ENCODE results near the gene PIAS1.

DNA sequence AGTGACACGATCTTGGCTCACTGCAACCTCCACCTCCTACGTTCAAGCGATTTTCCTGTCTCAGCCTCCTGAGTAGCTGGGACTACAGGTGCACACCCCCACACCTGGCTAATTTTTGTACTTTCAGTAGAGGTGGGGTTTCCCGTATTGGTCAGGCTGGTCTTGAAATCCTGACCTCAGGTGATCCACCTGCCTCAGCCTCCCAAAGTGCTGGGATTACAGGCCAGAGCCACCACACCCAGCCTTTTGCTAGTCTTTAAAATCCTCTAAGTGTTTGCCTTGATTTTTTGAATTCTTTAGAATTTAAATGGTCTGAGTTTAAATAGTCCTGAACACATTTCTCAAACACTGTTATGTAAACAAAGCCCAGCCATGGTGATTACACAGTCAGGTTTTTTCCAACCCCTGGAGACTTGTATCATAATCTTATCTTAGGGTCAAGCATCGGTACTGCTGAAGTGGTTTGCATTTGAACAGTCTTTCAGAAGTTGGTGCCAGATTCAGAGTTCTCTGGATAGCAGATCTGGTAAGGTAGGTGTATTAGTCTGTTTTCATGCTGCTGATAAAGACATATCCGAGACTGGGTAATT lies 28.2 kb upstream of the PIAS1 start:
- TF ChIP-seq, protein P1, sequence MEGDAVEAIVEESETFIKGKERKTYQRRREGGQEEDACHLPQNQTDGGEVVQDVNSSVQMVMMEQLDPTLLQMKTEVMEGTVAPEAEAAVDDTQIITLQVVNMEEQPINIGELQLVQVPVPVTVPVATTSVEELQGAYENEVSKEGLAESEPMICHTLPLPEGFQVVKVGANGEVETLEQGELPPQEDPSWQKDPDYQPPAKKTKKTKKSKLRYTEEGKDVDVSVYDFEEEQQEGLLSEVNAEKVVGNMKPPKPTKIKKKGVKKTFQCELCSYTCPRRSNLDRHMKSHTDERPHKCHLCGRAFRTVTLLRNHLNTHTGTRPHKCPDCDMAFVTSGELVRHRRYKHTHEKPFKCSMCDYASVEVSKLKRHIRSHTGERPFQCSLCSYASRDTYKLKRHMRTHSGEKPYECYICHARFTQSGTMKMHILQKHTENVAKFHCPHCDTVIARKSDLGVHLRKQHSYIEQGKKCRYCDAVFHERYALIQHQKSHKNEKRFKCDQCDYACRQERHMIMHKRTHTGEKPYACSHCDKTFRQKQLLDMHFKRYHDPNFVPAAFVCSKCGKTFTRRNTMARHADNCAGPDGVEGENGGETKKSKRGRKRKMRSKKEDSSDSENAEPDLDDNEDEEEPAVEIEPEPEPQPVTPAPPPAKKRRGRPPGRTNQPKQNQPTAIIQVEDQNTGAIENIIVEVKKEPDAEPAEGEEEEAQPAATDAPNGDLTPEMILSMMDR (IDR thresholded peaks at IDR 0.05) = no peak
- TF ChIP-seq FOSL2 (IDR thresholded peaks at IDR 0.05) (no peak), FOSL2 (CRISPR knock-in tag; IDR thresholded peaks at IDR 0.05) (no peak), CEBPB (IDR thresholded peaks at IDR 0.05) (no peak), POLR2A (IDR thresholded peaks at IDR 0.05; ENCODE audit: low read length) (no peak), MYC (IDR thresholded peaks at IDR 0.05; ENCODE audit: borderline replicate concordance, low read length) (no peak), CHD4 (IDR thresholded peaks at IDR 0.05; ENCODE audit: borderline replicate concordance) (no peak), HDAC2 (IDR thresholded peaks at IDR 0.05) (no peak), RAD21 (conservative IDR thresholded peaks at IDR 0.05 in 1 of 2, IDR thresholded peaks at IDR 0.05 in 1 of 2) (no peak), JUNB (IDR thresholded peaks at IDR 0.05) (no peak), MAZ (IDR thresholded peaks at IDR 0.05; ENCODE audit: borderline replicate concordance, low read depth, low read length) (no peak), BHLHE40 (IDR thresholded peaks at IDR 0.05; ENCODE audit: low read depth, low read length) (no peak)
- TF ChIP-seq, protein P2, sequence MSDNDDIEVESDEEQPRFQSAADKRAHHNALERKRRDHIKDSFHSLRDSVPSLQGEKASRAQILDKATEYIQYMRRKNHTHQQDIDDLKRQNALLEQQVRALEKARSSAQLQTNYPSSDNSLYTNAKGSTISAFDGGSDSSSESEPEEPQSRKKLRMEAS (IDR thresholded peaks at IDR 0.05) = no peak
- TF ChIP-seq, protein P3, sequence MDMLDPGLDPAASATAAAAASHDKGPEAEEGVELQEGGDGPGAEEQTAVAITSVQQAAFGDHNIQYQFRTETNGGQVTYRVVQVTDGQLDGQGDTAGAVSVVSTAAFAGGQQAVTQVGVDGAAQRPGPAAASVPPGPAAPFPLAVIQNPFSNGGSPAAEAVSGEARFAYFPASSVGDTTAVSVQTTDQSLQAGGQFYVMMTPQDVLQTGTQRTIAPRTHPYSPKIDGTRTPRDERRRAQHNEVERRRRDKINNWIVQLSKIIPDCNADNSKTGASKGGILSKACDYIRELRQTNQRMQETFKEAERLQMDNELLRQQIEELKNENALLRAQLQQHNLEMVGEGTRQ (IDR thresholded peaks at IDR 0.05) = no peak
